Activated T-helper 1 cell treated with Interleukin-2 at 50 U/mL for 16 hours (primary cell): ENCODE results near the gene FAM114A1.
"Not testable (repeated sequence)": the region's sequence is repeated elsewhere in the genome, so short reads cannot be mapped to it uniquely, and the experiment has no call there.

Source experiments
- DNase-seq: peaks from one replicate; pipeline ENCODE4 v3.0.0-alpha.2; 2020; ENCODE audit warnings: low read depth

The FAM114A1 gene

DNA sequence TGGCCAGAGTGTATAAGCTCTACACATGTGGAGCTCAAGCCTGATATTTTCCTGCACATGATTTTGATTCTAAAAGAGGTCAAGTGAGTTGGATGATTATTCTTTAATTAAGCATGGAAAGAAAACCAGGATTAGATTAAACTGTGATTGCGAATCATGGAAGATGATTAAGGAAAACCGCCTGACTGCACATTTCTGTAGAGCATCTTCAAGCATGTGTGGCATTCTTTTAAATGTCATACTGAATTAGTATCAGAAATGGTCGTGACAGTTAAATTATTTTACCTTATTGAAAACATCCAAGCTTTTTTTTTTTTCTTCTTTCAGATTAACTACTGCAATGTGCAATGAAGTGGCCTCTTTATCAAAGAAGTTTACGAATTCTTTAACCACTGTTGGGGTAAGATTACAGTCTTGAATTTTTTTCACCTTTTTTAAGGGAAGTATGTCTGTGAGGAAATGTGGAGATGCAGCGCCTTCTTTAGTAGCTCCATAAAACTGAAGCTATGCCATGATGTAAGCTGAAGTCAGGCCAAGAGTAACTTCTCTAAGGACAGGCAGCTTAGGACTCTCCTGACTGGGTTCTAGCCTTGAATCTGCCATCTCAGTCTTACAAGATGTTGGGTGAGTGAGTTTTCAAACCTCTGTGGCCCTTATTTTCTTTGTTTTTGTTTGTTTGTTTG is 67.9 kb downstream of the FAM114A1 start:
- DNase-seq: no peak

DNA sequence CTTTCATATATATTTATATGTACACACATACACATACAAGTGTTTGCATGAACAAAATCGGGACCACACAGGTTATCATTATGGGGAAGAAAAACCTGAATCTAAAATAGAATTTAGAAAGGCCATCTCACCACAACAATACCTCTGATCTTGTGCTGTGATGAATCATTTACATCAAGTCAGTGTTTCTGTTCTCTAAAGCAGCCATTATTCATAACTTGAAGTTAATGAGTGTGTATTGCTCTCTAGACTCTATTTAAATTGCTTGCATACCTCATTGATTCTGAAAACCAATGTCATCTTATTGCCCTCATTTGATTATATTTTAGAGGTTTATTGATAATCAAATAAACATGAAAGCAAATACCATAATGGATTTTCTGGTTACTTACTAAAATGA is 71.6 kb downstream of the FAM114A1 start:
- no peak for DNase-seq

DNA sequence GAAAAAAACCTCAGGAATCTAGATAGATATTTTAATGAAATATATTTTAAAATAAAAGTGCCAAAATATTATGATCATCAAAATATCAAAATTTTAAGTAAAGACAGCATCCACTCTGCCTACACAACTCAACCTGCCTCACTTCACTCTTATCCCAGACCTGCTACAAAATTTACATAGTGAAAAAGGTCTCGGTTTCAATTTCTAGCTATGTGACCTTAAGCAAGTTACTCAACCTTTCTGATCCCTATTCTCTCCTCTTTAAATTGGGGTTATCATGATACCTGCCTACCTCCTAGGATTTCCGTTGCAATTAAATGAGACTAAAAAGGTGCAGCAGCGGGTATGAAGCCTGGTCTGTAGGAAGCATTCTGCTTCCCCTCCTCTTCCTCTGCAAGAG is 72.9 kb downstream of the FAM114A1 start:
- no peak for DNase-seq

DNA sequence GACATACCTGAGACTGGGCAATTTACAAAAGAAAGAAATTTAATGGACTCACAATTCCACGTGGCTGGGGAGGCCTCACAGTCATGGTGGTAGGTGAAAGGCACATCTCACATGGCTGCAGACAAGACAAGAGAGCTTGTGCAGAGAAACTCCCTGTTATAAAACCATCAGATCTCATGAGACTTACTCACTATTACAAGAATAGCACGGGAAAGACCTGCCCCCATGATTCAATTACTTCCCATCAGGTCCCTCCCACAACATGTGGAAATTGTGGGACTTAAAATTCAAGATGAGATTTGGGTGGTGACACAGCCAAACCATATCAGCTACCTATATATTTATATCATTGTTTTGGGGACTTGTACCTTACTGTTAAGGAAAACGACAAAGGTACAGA is 74.3 kb downstream of the FAM114A1 start:
- not testable (repeated sequence) for DNase-seq

DNA sequence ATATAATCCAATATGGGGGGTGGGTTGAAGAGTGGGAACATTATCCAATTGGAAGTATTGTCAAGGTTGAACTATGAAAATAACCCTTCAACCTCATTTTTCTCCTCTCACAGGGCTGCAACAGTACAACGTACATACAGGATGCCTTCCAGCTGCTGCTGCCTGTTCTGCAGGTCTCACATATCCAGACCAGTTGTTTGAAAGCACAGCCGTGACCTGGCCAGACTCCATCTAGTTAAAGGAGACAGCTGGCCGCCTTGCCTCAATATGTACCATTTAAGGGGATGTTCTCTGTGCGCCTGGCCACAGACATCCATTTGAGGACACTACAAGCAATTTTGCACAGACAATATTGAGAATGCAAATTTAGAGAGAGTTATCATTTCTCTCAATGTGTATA is 75.7 kb downstream of the FAM114A1 start:
- no peak for DNase-seq

DNA sequence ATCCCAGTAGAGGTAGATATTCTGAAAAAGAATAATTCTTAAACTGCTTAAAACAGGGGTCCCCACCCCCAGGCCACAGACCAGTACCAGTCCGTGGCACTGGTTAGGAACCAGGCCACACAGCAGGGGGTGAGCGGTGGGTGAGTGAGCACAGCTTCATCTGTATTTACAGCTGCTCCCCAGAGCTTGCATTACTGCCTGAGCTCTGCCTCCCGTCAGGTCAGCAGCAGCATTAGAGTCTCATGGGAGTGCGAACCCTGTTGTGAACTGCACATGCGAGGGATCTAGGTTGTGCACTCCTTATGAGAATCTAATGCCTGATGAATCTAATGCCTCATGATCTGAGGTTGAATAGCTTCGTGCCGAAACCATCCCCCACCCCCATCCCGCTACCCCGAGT is 76.8 kb downstream of the FAM114A1 start:
- no peak for DNase-seq

DNA sequence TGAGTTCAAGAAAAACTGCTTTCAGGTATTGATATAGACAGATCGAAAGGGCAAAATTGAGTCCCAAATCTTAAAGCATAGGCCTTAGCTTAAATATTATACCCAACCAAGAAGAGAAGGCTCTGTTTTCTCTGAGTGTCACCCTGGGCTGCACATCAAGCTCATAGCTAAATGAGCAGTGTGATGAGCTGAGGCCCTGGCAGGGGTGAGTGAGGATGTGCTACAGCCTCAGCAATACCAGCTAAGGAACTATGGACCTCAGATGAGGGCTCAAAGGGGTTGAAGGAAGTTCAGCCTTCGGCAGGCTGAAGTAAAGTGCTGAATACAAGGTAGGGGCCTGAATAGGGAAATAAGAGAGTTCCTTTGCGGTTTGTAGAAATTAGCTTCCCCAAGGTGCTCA is 79.3 kb downstream of the FAM114A1 start:
- DNase-seq: no peak

DNA sequence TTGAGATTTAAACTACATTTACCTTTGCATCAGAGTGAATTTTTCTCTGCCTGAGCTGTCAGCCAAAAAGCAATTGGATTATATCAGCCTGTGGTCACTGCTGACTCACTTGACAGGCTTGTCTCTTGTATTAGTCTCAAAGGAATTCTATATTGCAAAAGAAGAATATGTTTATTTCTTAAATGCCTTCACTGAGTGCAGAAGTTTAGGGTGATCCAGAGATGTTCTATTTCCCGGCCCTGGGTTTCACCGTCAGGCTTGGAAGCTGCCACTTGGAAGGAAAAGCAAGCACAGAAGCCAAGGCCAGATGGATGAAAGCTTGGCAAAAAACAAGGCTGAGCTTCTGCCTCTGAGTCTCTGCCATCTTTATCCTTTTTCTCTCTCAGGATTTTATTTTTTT is 80.9 kb downstream of the FAM114A1 start:
- DNase-seq: no peak

DNA sequence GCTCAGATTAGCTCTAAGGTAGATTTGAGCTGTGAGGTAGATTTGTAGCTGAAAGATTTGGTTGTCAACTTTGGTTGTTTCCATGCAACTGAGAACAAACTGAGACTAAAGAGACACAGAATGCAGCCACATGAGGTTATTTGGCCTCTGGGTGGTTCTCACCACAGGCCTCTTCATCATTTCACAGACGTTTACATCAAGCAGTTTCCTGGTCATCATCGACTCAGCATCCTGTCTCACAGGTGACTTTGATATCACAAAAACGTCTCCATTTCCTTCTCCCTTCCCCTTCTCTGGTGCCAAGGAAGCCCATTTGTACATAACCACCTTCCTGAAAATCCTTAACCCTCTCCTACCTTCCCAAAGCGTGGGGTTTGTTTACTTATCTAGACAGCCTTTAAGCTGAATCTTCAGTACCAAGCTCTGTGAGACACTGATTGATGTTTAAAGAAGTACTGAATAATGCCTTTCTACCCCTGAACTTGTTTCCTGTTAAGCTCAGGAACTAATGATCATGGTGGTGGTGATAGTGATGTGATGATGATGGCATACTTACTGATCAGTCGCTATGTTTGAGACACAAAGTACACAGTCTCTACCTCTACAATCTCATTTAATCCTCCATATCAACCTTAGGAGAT is 81.9 kb downstream of the FAM114A1 start:
- no peak for DNase-seq

DNA sequence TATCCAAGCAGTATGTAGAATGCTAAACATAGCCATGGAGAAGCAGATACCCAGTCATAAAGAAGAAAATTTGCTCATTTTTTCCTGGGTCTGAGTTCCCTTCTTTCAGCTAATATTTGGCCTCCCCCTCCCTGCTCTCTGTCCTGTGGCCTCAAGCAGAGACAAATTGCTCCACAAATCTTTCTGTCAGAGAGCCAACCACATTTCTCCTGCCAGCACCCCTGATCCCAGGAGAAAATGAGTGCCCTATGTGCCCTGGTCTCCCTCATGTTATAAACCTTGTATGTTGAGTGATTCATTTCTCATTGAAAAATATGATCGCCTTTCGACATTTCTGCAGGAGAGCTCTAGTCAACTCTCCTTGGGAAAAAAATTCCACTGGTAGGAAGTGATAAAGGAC is 82.6 kb downstream of the FAM114A1 start:
- DNase-seq: no peak

DNA sequence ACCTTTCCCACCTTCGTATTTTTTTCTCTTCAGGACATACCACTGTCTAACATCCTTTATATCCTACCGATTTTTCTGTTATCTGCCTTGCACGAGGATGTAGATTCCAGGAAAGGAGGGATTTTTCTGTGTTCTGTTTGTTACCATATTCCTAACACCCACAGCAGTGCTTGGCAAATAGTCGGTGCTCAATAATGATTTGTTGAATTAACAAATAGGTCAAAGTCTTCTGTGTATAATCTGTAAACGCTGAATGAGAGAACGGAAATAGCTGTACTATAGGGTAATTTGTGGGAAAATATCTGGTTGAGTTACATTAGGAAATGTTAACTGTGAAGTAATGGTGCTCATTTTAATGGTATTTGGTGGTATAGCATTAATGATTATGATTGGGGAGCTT is 83.1 kb downstream of the FAM114A1 start:
- no peak for DNase-seq

DNA sequence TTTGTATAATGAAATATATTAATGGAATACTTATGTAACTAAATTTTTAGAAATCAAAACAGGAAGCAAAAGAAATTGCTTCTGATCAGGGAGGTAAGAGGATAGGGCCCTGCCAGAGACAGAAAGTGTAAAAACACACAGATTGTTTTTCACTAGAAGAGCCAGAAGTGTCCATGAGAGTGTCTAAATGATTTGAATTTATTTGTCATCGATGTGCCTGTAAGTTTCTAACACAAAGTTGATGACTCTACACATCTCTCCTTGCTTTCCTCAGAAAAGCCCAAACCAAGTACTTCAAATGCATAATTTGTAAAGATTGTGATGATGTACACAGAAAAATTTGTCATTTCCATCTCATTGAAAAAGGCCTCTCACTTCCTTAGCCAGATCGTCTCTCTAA is 84.0 kb downstream of the FAM114A1 start:
- no peak for DNase-seq

DNA sequence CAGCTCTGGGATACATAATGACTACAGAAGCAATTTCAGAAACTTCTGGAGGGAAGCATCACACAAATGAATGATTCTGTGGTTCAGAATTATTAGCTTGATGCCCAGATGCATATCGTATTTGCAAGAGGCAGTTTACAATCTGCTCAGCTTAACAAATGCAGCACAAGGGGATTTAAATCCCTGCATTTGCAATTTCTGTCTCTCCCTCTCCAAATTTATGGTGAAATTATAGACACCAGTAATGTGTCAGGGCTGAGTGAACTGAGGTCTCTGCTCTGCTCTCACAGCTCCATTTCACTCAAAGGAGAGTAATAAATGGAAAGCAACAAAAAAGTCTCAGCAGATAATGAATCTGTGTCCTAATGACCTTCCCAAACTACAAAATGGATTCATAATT is 84.4 kb downstream of the FAM114A1 start:
- no peak for DNase-seq

DNA sequence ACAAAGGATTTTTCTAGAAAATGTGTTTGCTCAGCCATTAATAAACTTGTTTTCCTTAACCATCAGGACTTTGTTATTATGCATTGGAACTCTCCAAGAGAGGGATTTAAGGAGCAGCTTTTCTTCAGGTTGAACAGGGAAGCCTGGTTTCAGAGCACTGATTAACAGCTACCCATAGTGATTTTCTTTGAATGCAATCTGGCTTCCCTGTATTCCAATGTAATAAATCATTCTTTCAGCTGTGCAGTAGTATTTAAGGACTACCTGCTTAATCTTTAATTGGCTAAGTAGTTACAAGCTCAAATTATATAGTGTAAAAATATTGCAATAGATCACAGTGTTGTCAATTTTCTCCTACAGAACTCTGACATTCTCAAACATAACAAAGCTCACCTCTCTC is 87.1 kb downstream of the FAM114A1 start:
- DNase-seq: no peak

DNA sequence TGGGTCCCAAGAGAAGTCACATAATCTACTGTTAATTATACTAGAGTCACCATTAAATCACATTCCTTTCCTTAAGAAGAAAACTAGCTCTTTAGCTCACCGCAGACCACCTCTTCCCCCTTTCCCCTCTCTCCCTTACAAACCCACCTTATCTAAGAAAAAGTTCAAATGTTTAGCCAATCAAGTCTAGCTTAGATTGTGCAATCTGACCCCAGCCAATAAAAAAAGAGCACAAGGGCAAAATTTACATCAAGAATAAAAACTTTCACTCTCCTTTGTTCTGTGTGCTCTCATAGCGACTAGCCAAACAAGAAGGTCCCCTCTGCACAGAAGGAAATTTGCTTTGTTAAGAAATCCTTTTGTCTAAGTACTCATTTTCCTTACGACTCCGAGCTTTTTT is 88.4 kb downstream of the FAM114A1 start:
- DNase-seq: no peak

DNA sequence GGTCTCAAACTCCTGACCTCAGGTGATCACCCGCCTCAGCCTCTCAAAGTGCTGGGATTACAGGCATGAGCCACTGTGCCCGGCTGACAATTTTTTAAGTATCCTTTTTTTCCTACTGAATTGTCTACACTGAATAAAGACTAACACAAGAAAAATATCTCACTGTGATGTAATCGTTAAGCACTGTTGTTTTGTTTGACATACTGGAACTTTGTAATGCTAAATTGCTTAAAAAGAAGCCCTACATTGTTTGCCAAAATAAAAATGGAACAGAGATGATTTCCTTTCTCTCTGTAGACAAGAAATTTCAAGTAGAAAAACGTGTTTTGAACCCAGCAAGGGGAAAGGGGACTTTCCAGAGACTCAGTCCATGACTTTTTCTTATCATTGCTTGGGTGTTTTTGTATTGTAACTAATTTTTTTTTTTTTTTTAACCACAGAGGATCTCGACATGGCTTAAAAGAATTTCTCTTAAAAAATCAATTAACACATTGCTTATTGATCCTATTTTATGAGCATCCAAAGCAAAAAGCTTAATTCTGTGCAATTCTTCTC is 89.7 kb downstream of the FAM114A1 start:
- no peak for DNase-seq

DNA sequence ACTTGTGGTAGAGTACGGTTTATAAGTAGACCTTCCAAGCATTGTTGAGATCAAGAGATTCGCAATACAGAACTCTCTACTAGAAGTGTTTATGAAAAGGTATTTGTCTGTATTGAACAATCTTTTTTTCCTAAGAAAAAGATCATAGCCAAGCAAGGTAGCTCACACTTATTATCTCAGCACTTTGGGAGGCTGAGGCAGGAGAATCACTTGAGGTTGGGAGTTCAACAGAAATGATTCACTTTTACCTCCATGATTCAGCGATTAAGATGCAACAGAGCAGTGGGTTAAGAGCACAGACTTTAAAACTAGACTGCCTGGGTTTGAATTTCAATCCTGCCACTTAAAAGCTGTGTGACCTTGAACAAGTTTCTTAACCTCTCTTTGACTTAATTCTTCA is 90.3 kb downstream of the FAM114A1 start:
- no peak for DNase-seq

DNA sequence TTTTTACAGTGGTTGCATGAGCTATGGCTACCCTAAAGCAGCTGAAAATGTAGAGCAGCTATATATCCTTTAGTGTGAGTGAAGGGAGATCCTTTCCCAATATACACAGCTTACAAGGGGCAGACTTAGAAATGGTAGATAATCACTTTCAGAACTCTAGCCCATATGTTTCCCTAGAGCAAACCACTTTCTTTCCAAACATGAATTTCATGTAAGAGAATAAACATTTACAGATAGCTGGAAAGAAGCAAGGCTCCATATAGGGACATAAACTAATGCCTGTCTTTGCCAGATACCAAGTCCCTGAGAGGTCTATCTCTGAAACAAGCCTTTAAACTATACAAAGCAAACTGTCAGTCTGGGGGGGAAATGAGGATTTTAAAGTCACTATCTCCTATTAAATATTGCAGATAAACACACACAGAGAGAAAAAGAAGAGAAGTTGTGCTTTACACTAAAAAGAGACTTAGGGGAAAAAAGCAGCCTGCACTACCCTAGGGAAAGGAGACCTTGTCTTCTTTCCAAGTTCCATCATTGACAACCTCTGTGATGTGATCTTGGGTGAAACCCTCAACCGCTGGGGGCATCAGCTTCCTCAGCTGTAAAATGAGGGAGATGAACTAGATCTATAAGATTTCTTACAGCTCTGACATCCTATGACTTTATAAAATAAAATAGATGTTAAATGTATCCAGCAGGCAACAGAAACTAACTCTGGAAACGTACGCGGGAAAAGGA is 91.0 kb downstream of the FAM114A1 start:
- no peak for DNase-seq

DNA sequence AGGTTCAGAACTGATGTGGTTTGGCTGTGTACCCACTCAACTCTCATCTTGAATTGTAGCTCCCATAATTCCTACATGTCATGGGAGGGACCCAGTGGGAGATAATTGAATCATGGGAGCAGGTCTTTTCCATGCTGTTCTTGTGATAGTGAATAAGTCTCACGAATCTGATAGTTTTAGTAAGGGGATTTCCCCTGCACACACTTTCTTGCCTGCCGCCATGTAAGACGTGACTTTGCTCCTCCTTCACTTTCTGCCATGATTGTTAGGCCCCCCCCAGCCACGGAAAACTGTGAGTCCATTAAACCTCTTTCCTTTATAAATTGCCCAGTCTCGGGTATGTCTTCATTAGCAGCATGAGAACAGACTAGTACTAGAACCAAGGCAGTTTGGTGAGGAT is 91.6 kb downstream of the FAM114A1 start:
- not testable (repeated sequence) for DNase-seq

DNA sequence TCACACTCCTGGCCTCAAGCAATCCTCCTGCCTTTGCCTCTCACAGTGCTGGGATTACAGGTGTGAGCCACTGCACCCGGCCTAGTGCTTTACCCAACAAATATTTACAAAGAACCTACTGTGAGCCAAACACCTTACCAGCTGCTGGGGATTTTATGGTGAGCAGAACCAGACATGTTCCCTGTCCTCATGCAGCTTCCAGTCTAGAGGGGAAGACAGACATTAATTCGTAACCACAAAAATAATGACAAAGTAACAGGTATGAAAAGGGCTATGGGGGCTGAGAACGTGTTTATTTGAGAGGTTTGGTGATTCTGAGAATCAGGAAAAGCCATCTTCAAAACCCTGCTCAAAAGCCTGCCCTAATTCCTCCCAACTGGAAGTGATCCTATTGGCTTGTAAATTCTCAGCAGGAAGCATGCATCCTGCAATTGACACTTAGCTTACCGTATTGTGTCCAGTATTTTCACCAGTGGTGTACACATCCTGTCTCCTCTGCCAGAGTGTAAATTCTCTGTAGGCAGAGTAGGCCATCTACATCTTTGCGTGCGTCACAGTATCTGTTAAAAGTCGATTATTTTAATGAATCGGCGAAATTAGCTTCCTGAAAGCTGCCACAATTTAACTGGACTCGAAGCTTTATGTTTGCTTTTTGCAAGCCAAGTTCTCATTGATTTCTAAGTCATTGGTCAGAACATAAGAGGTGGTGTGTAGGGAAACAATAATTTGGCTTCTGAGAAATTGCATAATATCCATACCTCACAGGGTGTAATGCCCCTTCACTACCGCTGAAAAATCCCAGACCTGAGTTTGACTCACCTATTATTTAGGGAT is 97.6 kb downstream of the FAM114A1 start:
- no peak for DNase-seq

DNA sequence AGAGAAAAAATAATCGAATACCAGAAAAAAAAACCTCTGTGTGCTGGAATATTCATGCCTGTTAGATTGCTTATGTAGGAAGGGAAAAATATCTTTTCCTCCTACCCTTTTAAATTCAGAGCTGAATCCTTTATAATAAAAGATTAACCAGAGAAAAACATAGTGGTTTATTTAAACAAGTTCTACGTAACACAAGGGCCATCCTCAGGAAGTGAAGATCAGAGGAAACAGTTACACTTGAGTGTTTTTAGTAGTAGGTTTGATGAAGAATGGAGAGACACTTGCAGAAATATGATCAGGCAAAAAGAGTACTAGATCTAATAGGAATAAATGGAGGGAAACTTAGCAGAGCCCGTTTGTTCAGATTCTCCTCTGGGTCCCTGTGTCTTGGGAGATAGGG is 98.3 kb downstream of the FAM114A1 start:
- DNase-seq: no peak
